ENCODE results near the gene SLC40A1. TPM values are rescaled to one million over a fixed set of nuclear protein-coding genes. Genes with fewer than 3 reads are reported as not detected.
A peak's percentile ranks its signal among the peaks of the same experiment; 100 is the strongest.

Gene SLC40A1
- total RNA-seq, 1 experiment from 2014 or later = not detected

DNA sequence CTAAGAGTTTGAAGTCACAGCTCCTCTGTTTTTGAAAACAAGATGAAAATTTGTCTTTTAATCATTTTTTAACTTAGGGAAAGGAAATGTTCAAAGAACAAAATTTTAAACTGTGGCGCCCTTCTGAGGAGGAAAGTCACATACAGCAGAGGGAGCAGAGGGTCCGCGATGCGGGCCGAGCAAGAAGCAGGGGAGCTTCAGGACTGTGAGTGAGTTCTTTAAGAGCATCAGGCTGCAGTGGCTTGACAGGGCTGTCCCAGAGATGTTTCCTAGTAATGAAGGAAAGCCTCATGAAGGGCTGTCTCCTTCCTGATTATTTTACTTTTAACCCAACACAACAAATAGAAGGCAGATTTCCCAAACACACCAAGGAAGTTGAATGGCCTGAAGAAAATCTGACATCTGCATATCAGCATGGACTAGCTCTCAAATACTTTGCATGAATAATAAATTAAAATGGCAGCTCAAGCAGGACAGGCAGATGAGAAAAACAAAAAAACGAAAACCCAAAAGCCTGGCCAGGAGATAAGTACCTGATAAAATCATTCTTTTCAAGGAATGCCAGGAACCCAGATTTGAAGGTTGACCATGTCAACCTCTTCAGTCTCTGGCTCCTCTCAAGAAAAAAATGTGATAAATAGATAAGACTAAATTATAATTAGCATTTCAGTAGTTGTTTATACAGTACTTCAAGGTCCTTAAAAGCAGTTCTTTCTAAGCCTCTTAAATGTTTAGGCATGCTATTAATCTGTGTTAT, 60.8 kb downstream of the SLC40A1 start:
- Histone ChIP-seq H3T11ph (ENCODE audit: low read length) (no peak overlapping the region), H4K91ac (ENCODE audit: insufficient read length, low read depth, low read length) (no peak overlapping the region), H2BK12ac (ENCODE audit: insufficient read length, low read depth, low read length) (no peak overlapping the region), H2AFZ (ENCODE audit: low read length) (no peak overlapping the region), H3K14ac (ENCODE audit: insufficient read depth, low read length) (no peak overlapping the region), H3K56ac (ENCODE audit: insufficient read length, low read depth, low read length) (no peak overlapping the region), H3K9ac (ENCODE audit: extremely low read depth, insufficient read length, low read length) (no peak overlapping the region), H2BK20ac (ENCODE audit: low read depth, low read length, poor library complexity, severe bottlenecking) (no peak overlapping the region), H2BK15ac (ENCODE audit: low read depth, low read length) (no peak overlapping the region), H2BK120ac (ENCODE audit: low read depth, low read length, poor library complexity, severe bottlenecking) (no peak overlapping the region), H4K20me1 (ENCODE audit: control insufficient read depth, insufficient read depth, insufficient read length) (no peaks in the 10 kb centered on the region), H3K79me1 (ENCODE audit: insufficient read depth, low read depth, low read length, poor library complexity, severe bottlenecking) (no peaks in the 10 kb centered on the region), H3K18ac (ENCODE audit: insufficient read length, low read depth, low read length) (no peak overlapping the region), H2AK5ac (ENCODE audit: insufficient read length, low read length) (no peak overlapping the region), H3K23me2 (ENCODE audit: insufficient read length, low read depth, low read length, poor library complexity, severe bottlenecking) (no peaks in the 10 kb centered on the region), H3K4me2 (ENCODE audit: insufficient read depth, insufficient read length, low read length) (no peak overlapping the region), H3K4me1 (ENCODE audit: insufficient read depth, low read length) (no peaks in the 10 kb centered on the region), H3K79me2 (ENCODE audit: insufficient read depth, low read length) (no peaks in the 10 kb centered on the region), H4K8ac (replicated peaks; ENCODE audit: insufficient read length, low read depth, low read length) (no peak overlapping the region), H3K27me3 (ENCODE audit: insufficient read depth, low read length) (no peaks in the 10 kb centered on the region), H2BK5ac (ENCODE audit: insufficient read length, low read length) (no peak overlapping the region), H3K23ac (ENCODE audit: insufficient read length, low read depth, low read length) (no peak overlapping the region), H3K4ac (ENCODE audit: low read depth, low read length) (no peak overlapping the region), H4K5ac (ENCODE audit: insufficient read length, low read depth, low read length) (no peak overlapping the region), H3K27ac (ENCODE audit: insufficient read length, low read depth, low read length) (no peak overlapping the region), H3K9me3 (ENCODE audit: control insufficient read depth, low read depth, low read length) (no peaks in the 10 kb centered on the region)
- no peaks in the 10 kb centered on the region for H3K9me3 Mint-ChIP-seq
- H3K27me3 Mint-ChIP-seq (ENCODE audit: low read depth) = no peaks in the 10 kb centered on the region
- TF ChIP-seq CTCF (conservative IDR thresholded peaks at IDR 0.05) = peak; percentile 27; the same call in 2 of the 3 replicates
- no CpG with 5 or more reads among the region's 6 CpGs for WGBS (ENCODE audit: extremely low coverage, insufficient read length, low lambda C conversion rate)
- no peak overlapping the region for H3K4me3 Mint-ChIP-seq
- H3K36me3 Mint-ChIP-seq (ENCODE audit: insufficient read depth in 1 of 3, low read depth in 3 of 3) = no peaks in the 10 kb centered on the region
- H3K4me1 Mint-ChIP-seq = peaks cover 0 to 4% of the 10 kb centered on the region in 2 experiments; a peak in 2 of 4 replicates
- no peak overlapping the region for H3K27ac Mint-ChIP-seq
- no peak for DNase-seq
